SK-N-SH (cell line): ENCODE data around the gene CLEC19A.

Source experiments
- EP300 ChIP-seq, 2 experiments: IDR thresholded peaks; 2 replicates each; pipeline versions ENCODE4 v1.4.0 to v1.6.1; 2012; ENCODE audit warnings: borderline replicate concordance in 1 of 2, low read depth in 1 of 2, low read length in 1 of 2
- FOSL2 ChIP-seq: IDR thresholded peaks from 2 replicates; pipeline ENCODE4 v1.4.0; 2012; ENCODE audit warnings: low read depth, mild to moderate bottlenecking, moderate library complexity, borderline replicate concordance
- FOXM1 ChIP-seq: IDR thresholded peaks from 2 replicates; pipeline ENCODE4 v1.4.0; 2012; ENCODE audit warnings: low read depth, mild to moderate bottlenecking
- MXI1 ChIP-seq: IDR thresholded peaks from 2 replicates; pipeline ENCODE4 v1.6.1; 2012; ENCODE audit warnings: mild to moderate bottlenecking, low read depth, low read length, improper control_type of control experiment
- TAF1 ChIP-seq: IDR thresholded peaks from 2 replicates; pipeline ENCODE4 v1.6.1; 2012; ENCODE audit warnings: low read depth, mild to moderate bottlenecking, low read length, moderate library complexity, borderline replicate concordance
- TF ChIP-seq, protein P1 (sequence below): fragments of 200-600 bp; sonication (generic); IDR thresholded peaks from 2 replicates; pipeline ENCODE4 v1.6.1; 2017; ENCODE audit warnings: antibody characterized with exemption, mild to moderate bottlenecking, moderate library complexity
- TF ChIP-seq, protein P2 (sequence below): fragments of 150-350 bp; IDR thresholded peaks from 2 replicates; pipeline ENCODE4 v1.6.1; 2017; ENCODE audit warnings: antibody characterized with exemption, low read length, low read depth, borderline replicate concordance
- TF ChIP-seq, protein P3 (sequence below): fragments of 150-350 bp; IDR thresholded peaks from 2 replicates; pipeline ENCODE4 v1.6.1; 2016; ENCODE audit warnings: mild to moderate bottlenecking, low read depth, low read length
- TF ChIP-seq, protein P4 (sequence below): IDR thresholded peaks from 2 replicates; pipeline ENCODE4 v1.4.0; 2012; ENCODE audit warnings: low read depth, borderline replicate concordance

DNA sequence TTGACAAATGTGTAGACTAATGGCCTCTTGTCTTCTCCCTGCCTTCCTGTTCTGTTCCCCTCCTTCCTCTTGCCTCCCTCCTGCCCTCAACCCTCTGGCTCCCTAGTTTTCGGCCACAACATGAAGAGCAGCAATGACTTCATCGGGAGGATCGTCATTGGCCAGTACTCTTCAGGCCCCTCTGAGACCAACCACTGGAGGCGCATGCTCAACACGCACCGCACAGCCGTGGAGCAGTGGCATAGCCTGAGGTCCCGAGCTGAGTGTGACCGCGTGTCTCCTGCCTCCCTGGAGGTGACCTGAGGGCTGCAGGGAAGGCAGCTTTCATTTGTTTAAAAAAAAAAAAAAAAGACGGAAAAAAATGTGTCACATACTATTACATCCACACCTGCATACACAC lies 18.8 kb upstream of the CLEC19A start:
- TF ChIP-seq, protein P1, sequence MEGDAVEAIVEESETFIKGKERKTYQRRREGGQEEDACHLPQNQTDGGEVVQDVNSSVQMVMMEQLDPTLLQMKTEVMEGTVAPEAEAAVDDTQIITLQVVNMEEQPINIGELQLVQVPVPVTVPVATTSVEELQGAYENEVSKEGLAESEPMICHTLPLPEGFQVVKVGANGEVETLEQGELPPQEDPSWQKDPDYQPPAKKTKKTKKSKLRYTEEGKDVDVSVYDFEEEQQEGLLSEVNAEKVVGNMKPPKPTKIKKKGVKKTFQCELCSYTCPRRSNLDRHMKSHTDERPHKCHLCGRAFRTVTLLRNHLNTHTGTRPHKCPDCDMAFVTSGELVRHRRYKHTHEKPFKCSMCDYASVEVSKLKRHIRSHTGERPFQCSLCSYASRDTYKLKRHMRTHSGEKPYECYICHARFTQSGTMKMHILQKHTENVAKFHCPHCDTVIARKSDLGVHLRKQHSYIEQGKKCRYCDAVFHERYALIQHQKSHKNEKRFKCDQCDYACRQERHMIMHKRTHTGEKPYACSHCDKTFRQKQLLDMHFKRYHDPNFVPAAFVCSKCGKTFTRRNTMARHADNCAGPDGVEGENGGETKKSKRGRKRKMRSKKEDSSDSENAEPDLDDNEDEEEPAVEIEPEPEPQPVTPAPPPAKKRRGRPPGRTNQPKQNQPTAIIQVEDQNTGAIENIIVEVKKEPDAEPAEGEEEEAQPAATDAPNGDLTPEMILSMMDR, result no peak
- TF ChIP-seq, protein P2, sequence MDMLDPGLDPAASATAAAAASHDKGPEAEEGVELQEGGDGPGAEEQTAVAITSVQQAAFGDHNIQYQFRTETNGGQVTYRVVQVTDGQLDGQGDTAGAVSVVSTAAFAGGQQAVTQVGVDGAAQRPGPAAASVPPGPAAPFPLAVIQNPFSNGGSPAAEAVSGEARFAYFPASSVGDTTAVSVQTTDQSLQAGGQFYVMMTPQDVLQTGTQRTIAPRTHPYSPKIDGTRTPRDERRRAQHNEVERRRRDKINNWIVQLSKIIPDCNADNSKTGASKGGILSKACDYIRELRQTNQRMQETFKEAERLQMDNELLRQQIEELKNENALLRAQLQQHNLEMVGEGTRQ, result no peak
- no peak for TF ChIP-seq FOXM1
- TF ChIP-seq EP300 (IDR thresholded peaks at IDR 0.05; ENCODE audit: borderline replicate concordance in 1 of 2, low read depth in 1 of 2, low read length in 1 of 2), result no peak
- TF ChIP-seq, protein P3, sequence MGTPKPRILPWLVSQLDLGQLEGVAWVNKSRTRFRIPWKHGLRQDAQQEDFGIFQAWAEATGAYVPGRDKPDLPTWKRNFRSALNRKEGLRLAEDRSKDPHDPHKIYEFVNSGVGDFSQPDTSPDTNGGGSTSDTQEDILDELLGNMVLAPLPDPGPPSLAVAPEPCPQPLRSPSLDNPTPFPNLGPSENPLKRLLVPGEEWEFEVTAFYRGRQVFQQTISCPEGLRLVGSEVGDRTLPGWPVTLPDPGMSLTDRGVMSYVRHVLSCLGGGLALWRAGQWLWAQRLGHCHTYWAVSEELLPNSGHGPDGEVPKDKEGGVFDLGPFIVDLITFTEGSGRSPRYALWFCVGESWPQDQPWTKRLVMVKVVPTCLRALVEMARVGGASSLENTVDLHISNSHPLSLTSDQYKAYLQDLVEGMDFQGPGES, result no peak
- TF ChIP-seq MXI1, result no peak
- TF ChIP-seq, protein P4, sequence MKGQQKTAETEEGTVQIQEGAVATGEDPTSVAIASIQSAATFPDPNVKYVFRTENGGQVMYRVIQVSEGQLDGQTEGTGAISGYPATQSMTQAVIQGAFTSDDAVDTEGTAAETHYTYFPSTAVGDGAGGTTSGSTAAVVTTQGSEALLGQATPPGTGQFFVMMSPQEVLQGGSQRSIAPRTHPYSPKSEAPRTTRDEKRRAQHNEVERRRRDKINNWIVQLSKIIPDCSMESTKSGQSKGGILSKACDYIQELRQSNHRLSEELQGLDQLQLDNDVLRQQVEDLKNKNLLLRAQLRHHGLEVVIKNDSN, result no peak
- no peak for TF ChIP-seq FOSL2
- no peak for TF ChIP-seq TAF1
